Fibroblast of lung (primary cell): ENCODE data around the gene RDH5. TPM values are rescaled to one million over a fixed set of nuclear protein-coding genes. Genes with fewer than 3 reads are reported as not detected.

Source experiments
- DNase-seq, 2 donors: peaks; one replicate each; pipeline versions ENCODE4 v3.0.0 to v3.0.0-alpha.2; 2010; ENCODE audit warnings: low read depth in 2 of 2
- H2AFZ ChIP-seq: 2 replicates; pipeline ENCODE4 v1.5.1; 2012; ENCODE audit warnings: low read length, control low read depth, inconsistent platforms
- H3K27ac ChIP-seq: 2 replicates; pipeline ENCODE4 v1.5.1; 2011; ENCODE audit warnings: low read length, control low read depth; ENCODE audit not compliant: insufficient read depth
- H3K27me3 ChIP-seq: 2 replicates; pipeline ENCODE4 v1.5.1; 2011; ENCODE audit warnings: mild to moderate bottlenecking, low read length; ENCODE audit not compliant: control insufficient read depth, insufficient read depth
- H3K36me3 ChIP-seq: 2 replicates; pipeline ENCODE4 v1.5.1; 2011; ENCODE audit warnings: low read length; ENCODE audit not compliant: control insufficient read depth, insufficient read depth
- H3K4me1 ChIP-seq: 2 replicates; pipeline ENCODE4 v1.5.1; 2011; ENCODE audit warnings: low read length; ENCODE audit not compliant: control insufficient read depth, insufficient read depth; ENCODE audit errors: extremely low read depth
- H3K4me2 ChIP-seq: 2 replicates; pipeline ENCODE4 v1.5.1; 2011; ENCODE audit warnings: low read length, control low read depth; ENCODE audit not compliant: insufficient read depth; ENCODE audit errors: extremely low read depth
- H3K4me3 ChIP-seq, 4 experiments: fragments of 200-600 bp in 1 of 4; sonication (generic) in 1 of 4; replicated peaks in 1 of 4; 2 replicates each; pipeline ENCODE4 v1.5.1; 2011 to 2016; ENCODE audit warnings: low read length in 4 of 4, low read depth in 3 of 4, mild to moderate bottlenecking in 3 of 4, control low read depth in 2 of 4, inconsistent platforms in 1 of 4, mixed read lengths in 1 of 4; ENCODE audit not compliant: insufficient read depth in 1 of 4; ENCODE audit errors: control extremely low read depth in 1 of 4
- H3K79me2 ChIP-seq: 2 replicates; pipeline ENCODE4 v1.5.1; 2012; ENCODE audit warnings: mild to moderate bottlenecking, low read length, inconsistent platforms; ENCODE audit not compliant: control insufficient read depth, insufficient read depth
- H3K9ac ChIP-seq: 2 replicates; pipeline ENCODE4 v1.5.1; 2011; ENCODE audit warnings: mild to moderate bottlenecking, low read length, control low read depth; ENCODE audit not compliant: insufficient read depth
- H3K9me3 ChIP-seq: 2 replicates; pipeline ENCODE4 v1.5.1; 2012; ENCODE audit warnings: low read depth, low read length; ENCODE audit not compliant: control insufficient read depth, insufficient read depth
- H4K20me1 ChIP-seq: 2 replicates; pipeline ENCODE4 v1.5.1; 2011; ENCODE audit warnings: low read length; ENCODE audit not compliant: control insufficient read depth, insufficient read depth; ENCODE audit errors: extremely low read depth
- EZH2 ChIP-seq: IDR thresholded peaks from 2 replicates; pipeline ENCODE4 v1.5.1; 2012; ENCODE audit warnings: low read length, control low read depth, mild to moderate bottlenecking; ENCODE audit errors: missing control alignments
- polyA plus RNA-seq, 2 donors: library from polyadenylated mRNA; depleted of rRNA in 1 of 2; stranded (reverse) in 1 of 2; unstranded in 1 of 2; fragments of >200 nt; gene quantifications; 2 replicates each; pipeline ENCODE4 v1.2.1, GENCODE V29; 2011 to 2012; ENCODE audit warnings: missing spikeins in 1 of 2
- total RNA-seq: library from RNA; depleted of rRNA; stranded (reverse); fragments of >200 nt; gene quantifications from 2 replicates; pipeline ENCODE4 v1.2.1, GENCODE V29; 2014
- TF ChIP-seq, protein P1 (sequence below), 2 donors: IDR thresholded peaks in 1 of 2; conservative IDR thresholded peaks in 1 of 2; 1 replicate in 1 of 2; 2 replicates in 1 of 2; pipeline ENCODE4 v1.5.1; 2011 to 2012; ENCODE audit warnings: low read length in 2 of 2, control low read depth in 1 of 2, inconsistent platforms in 1 of 2, low read depth in 1 of 2, mild to moderate bottlenecking in 1 of 2

RDH5 gene
- total and polyA plus RNA-seq, 2 donors (not counting 1 experiment from before 2014, with no cell fraction given) = 16.7 to 49.2 TPM

DNA sequence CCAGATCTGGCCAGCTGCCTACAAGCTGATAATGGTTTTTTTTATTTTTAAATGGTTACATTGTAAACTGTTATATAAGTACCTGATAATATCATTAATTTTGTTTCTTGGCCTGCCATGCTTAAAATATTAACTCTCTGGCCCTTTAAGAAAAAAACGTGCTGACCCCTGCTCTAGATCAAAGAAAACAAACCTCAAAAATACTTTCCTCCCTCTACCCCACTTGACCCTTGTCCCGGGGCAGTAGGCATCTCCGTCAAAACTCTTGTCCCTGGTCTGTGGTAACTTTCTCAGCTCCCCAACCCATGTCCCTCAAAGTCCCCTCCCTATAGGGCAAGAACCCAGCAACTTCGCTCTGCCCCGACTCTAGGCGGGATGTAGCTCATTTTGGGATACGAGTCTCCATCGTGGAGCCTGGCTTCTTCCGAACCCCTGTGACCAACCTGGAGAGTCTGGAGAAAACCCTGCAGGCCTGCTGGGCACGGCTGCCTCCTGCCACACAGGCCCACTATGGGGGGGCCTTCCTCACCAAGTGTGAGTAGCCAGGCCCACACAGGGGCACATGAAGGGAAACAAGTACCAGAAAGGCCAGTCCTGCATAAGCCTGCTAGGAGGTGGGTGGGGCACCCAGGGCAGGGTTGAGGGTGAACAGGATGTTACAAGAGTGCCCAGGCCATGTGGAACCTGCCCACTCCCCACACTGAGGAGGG, 3.5 kb downstream of the RDH5 start:
- DNase-seq = no peak
- Histone ChIP-seq H3K9ac (no peak overlapping the region), H2AFZ (no peak overlapping the region), H3K9me3 (no peaks in the 10 kb centered on the region), H3K4me3 (peak overlapping the region in 1 of 4 experiments; percentile 80), H3K79me2 (peaks cover 48% of the 10 kb centered on the region), H4K20me1 (no peaks in the 10 kb centered on the region), H3K4me1 (peaks cover 47% of the 10 kb centered on the region), H3K27ac (peak overlapping the region; percentile 31), H3K36me3 (peaks cover 19% of the 10 kb centered on the region), H3K27me3 (no peaks in the 10 kb centered on the region), H3K4me2 (peak overlapping the region; percentile 17)
- TF ChIP-seq, protein P1, sequence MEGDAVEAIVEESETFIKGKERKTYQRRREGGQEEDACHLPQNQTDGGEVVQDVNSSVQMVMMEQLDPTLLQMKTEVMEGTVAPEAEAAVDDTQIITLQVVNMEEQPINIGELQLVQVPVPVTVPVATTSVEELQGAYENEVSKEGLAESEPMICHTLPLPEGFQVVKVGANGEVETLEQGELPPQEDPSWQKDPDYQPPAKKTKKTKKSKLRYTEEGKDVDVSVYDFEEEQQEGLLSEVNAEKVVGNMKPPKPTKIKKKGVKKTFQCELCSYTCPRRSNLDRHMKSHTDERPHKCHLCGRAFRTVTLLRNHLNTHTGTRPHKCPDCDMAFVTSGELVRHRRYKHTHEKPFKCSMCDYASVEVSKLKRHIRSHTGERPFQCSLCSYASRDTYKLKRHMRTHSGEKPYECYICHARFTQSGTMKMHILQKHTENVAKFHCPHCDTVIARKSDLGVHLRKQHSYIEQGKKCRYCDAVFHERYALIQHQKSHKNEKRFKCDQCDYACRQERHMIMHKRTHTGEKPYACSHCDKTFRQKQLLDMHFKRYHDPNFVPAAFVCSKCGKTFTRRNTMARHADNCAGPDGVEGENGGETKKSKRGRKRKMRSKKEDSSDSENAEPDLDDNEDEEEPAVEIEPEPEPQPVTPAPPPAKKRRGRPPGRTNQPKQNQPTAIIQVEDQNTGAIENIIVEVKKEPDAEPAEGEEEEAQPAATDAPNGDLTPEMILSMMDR (conservative IDR thresholded peaks at IDR 0.05 in 1 of 2, IDR thresholded peaks at IDR 0.05 in 1 of 2; ENCODE audit: low read depth in 1 of 2, low read length in 2 of 2) = no peak
- no peak for TF ChIP-seq EZH2

DNA sequence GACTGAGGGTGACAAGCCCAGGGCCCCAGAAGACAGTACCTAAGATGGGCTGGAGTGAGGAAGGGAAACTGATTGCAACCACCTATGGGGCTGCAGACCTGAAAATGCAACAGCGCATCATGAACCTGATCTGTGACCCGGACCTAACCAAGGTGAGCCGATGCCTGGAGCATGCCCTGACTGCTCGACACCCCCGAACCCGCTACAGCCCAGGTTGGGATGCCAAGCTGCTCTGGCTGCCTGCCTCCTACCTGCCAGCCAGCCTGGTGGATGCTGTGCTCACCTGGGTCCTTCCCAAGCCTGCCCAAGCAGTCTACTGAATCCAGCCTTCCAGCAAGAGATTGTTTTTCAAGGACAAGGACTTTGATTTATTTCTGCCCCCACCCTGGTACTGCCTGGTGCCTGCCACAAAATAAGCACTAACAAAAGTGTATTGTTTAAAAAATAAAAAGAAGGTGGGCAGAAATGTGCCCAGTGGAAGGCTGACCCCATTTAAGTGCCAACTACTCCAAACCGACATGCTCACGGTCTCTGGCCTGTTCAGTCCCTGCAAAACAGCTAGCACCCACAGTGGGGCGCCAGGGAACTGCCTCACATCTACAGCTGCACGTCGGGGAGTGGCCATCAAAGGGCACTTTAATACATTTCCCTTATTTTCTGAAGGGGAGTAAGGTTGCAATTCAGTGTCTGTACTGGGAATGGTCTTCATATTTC, 4.2 kb downstream of the RDH5 start:
- Histone ChIP-seq H3K4me1 (peaks cover 40% of the 10 kb centered on the region), H3K36me3 (peaks cover 19% of the 10 kb centered on the region), H3K79me2 (peaks cover 49% of the 10 kb centered on the region), H2AFZ (no peak overlapping the region), H3K27ac (peak overlapping the region; percentile 31), H3K4me2 (peak overlapping the region; percentile 98), H3K4me3 (peak overlapping the region in 1 of 4 experiments; percentile 80), H3K9ac (no peak overlapping the region), H3K9me3 (no peaks in the 10 kb centered on the region), H4K20me1 (no peaks in the 10 kb centered on the region), H3K27me3 (no peaks in the 10 kb centered on the region)
- TF ChIP-seq, protein P1 (conservative IDR thresholded peaks at IDR 0.05 in 1 of 2, IDR thresholded peaks at IDR 0.05 in 1 of 2; ENCODE audit: low read depth in 1 of 2, low read length in 2 of 2) = peak; percentile 71 to 75
- TF ChIP-seq EZH2 = no peak
- peak; percentile 60 to 78 for DNase-seq

DNA sequence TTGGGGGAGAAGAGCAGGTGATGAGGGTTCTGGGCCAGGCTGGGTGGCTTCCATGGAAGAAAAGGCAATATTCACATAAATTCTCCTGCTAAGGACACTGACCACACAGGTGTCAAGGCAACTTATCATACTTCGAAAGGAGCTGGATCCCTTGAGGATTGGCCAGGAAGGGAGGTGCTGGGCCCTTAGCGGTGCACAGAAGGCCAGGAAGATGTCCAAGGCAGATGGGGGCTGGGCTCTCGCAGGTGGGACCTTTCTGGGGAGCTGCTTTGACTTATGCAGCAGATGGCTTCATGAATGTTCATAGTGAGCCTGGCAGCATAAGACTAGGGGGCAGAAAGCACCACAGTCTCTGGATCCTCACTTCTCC, 4.7 kb downstream of the RDH5 start:
- peak overlapping the region; percentile 98 for H3K4me2 ChIP-seq
- no peaks in the 10 kb centered on the region for H4K20me1 ChIP-seq
- peaks cover 35% of the 10 kb centered on the region for H3K4me1 ChIP-seq
- no peaks in the 10 kb centered on the region for H3K27me3 ChIP-seq
- peak overlapping the region in 1 of 4 experiments; percentile 80 for H3K4me3 ChIP-seq
- H3K9ac ChIP-seq = no peak overlapping the region
- peak overlapping the region; percentile 16 for H3K27ac ChIP-seq
- no peaks in the 10 kb centered on the region for H3K9me3 ChIP-seq
- H3K36me3 ChIP-seq = peaks cover 19% of the 10 kb centered on the region
- DNase-seq = no peak
- no peak for TF ChIP-seq EZH2
- TF ChIP-seq, protein P1 (conservative IDR thresholded peaks at IDR 0.05 in 1 of 2, IDR thresholded peaks at IDR 0.05 in 1 of 2; ENCODE audit: low read depth in 1 of 2, low read length in 2 of 2) = no peak
- H3K79me2 ChIP-seq = peaks cover 49% of the 10 kb centered on the region
- no peak overlapping the region for H2AFZ ChIP-seq
